Umbilical cord (tissue), 2 donors: Measurements from ENCODE around the gene ATN1. TPM values are rescaled to one million over a fixed set of nuclear protein-coding genes. Genes with fewer than 3 reads are reported as not detected.
"Not testable (repeated sequence)": the region's sequence is repeated elsewhere in the genome, so short reads cannot be mapped to it uniquely, and the experiment has no call there.

Experiments used
- DNase-seq: peaks from one replicate; pipeline ENCODE4 v3.0.0-alpha.2; 2015; ENCODE audit warnings: low spot score
- total RNA-seq: library from RNA; depleted of rRNA; stranded (reverse); fragments of >200 nt; gene quantifications from one replicate; pipeline ENCODE4 v1.2.3, GENCODE V29; 2014; ENCODE audit warnings: low replicate concordance; ENCODE audit not compliant: insufficient read depth

ATN1 gene
- total RNA-seq: 7.9 TPM

- peak; percentile 96 for DNase-seq
Observed at GRCh38 chr12:6927379-6928021, at the start of gene ATN1. TSS of gene ATN1 (plus strand) at chr12:6927959. CDS start at chr12:6934002, 6,043 bp downstream.

GRCh38 chr12:6879824-6880223 is 47.9 kb upstream of the ATN1 start:
- DNase-seq: not testable (repeated sequence)

GRCh38 chr12:6883252-6883651 is 44.5 kb upstream of the ATN1 start:
- DNase-seq: no peak

GRCh38 chr12:6883683-6884082 is 44.1 kb upstream of the ATN1 start:
- no peak for DNase-seq

GRCh38 chr12:6884539-6884938 is 43.2 kb upstream of the ATN1 start:
- no peak for DNase-seq

GRCh38 chr12:6886206-6886999 is 41.4 kb upstream of the ATN1 start:
- not testable (repeated sequence) for DNase-seq

- DNase-seq: no peak
Observed at GRCh38 chr12:6887460-6887859, 40.3 kb upstream of the ATN1 start.

- DNase-seq: no peak
Observed at GRCh38 chr12:6888360-6888759, 39.4 kb upstream of the ATN1 start.

- DNase-seq: not testable (repeated sequence)
Observed at GRCh38 chr12:6888794-6889193, 39.0 kb upstream of the ATN1 start.

GRCh38 chr12:6889775-6890573 is 37.8 kb upstream of the ATN1 start:
- not testable (repeated sequence) for DNase-seq

- DNase-seq: peak; percentile 98
Observed at GRCh38 chr12:6890789-6891645, 36.7 kb upstream of the ATN1 start.

GRCh38 chr12:6891646-6892001 is 36.1 kb upstream of the ATN1 start:
- DNase-seq: no peak

- not testable (repeated sequence) for DNase-seq
Observed at GRCh38 chr12:6892683-6893082, 35.1 kb upstream of the ATN1 start.

GRCh38 chr12:6894321-6894720 is 33.4 kb upstream of the ATN1 start:
- no peak for DNase-seq

GRCh38 chr12:6896846-6897435 is 30.8 kb upstream of the ATN1 start:
- DNase-seq: no peak

GRCh38 chr12:6899427-6899826 is 28.3 kb upstream of the ATN1 start:
- DNase-seq: no peak

GRCh38 chr12:6899837-6900519 is 27.8 kb upstream of the ATN1 start:
- peak; percentile 69 for DNase-seq

GRCh38 chr12:6902448-6902847 is 25.3 kb upstream of the ATN1 start:
- no peak for DNase-seq

- no peak for DNase-seq
Observed at GRCh38 chr12:6903722-6904121, 24.0 kb upstream of the ATN1 start.
